H7 (cell line): ENCODE measurements around the gene MAN2B1. TPM values are rescaled to one million over a fixed set of nuclear protein-coding genes. Genes with fewer than 3 reads are reported as not detected.
"Not testable (repeated sequence)": the region's sequence is repeated elsewhere in the genome, so short reads cannot be mapped to it uniquely, and the experiment has no call there.

Experiments
- DNase-seq: peaks from one replicate; pipeline ENCODE4 v3.0.0; 2012
- H3K27me3 ChIP-seq: 2 replicates; pipeline ENCODE4 v1.6.0; 2011; ENCODE audit warnings: mild to moderate bottlenecking, low read length; ENCODE audit not compliant: control insufficient read depth, insufficient read depth
- H3K36me3 ChIP-seq: replicated peaks from 2 replicates; pipeline ENCODE4 v1.5.1; 2011; ENCODE audit warnings: low read length; ENCODE audit not compliant: control insufficient read depth, insufficient read depth
- H3K4me3 ChIP-seq: 2 replicates; pipeline ENCODE4 v1.5.1; 2011; ENCODE audit warnings: low read depth, mild to moderate bottlenecking, control low read depth, low read length, moderate library complexity; ENCODE audit not compliant: insufficient read depth
- total RNA-seq: library from RNA; depleted of rRNA; stranded (reverse); fragments of >200 nt; shearing (Covaris generic); gene quantifications from 2 replicates; pipeline ENCODE4 v1.2.3, GENCODE V29; 2014

MAN2B1 gene
- total RNA-seq, 1 experiment from 2014 or later: 58.4 TPM

GRCh38 chr19:12657966-12658365 is 8.6 kb downstream of the MAN2B1 start:
- no peaks in the 10 kb centered on the region for H3K27me3 ChIP-seq
- peaks cover 17% of the 10 kb centered on the region for H3K36me3 ChIP-seq
- no peak overlapping the region for H3K4me3 ChIP-seq
- no peak for DNase-seq

DNA sequence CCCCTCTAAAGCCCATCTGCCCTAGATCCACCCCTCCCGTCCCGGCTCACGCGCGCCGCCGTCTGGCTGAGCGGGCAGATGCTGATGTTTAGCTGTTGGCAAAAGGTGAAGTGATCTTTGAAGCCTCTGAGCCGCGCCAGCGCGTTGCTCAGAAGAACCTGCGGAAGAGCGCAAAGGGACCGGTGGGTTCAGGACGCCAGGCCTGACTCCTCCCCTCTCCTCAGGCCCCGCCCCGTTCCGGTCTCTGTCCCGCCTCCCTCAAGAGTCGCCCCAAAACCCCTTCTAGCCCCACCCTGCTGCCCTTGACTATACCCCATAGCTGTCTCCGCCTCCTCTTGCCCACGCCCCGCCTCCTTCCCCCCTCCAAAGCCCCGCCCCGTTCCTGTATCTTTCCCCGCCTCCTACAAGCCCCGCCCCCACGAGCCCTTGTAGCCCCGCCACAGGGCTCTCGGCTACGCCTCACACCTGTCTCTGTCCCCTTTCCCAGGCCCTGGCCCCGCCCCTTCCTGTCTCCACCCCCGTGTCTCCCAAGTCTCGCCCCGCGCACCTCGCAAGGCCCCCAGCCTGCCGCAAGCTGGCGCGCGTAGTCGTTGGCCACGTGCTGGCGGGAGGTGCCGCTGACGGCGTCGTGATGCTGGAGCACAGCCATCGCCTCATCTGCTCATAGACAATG is 9.5 kb downstream of the MAN2B1 start:
- H3K4me3 ChIP-seq: peak overlapping the region; percentile 12
- peaks cover 17% of the 10 kb centered on the region for H3K36me3 ChIP-seq
- DNase-seq: peak; percentile 99
- no peaks in the 10 kb centered on the region for H3K27me3 ChIP-seq

GRCh38 chr19:12655546-12655945 is 11.0 kb downstream of the MAN2B1 start:
- DNase-seq: no peak
- H3K4me3 ChIP-seq: no peak overlapping the region
- no peaks in the 10 kb centered on the region for H3K27me3 ChIP-seq
- peaks cover 11% of the 10 kb centered on the region for H3K36me3 ChIP-seq

DNA sequence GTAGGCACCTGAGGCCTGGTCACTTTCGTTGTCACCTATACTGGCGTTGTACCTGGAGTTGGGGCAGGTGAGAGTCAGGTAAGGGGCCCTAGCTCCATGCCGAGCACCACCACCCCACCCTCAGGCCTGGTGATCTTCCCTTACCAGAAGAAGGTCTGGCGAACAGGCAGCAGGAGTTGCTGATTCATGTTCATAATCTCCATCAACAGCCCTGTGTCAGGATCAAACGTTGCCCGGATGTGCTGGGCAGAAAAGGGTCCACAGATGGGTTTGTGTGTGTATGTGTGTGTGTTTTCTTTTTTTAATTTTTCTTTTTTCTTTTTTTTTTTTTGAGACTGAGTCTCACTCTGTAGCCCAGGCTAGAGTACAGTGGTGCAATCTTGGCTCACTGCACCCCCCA is 14.3 kb downstream of the MAN2B1 start:
- DNase-seq: no peak
- no peaks in the 10 kb centered on the region; the same call in 1 of the 2 replicates for H3K27me3 ChIP-seq
- H3K4me3 ChIP-seq: no peak overlapping the region
- H3K36me3 ChIP-seq: peaks cover 11% of the 10 kb centered on the region

- DNase-seq: no peak
- H3K36me3 ChIP-seq: peaks cover 1% of the 10 kb centered on the region
- H3K27me3 ChIP-seq: no peaks in the 10 kb centered on the region; the same call in 1 of the 2 replicates
- no peak overlapping the region for H3K4me3 ChIP-seq
Measured at GRCh38 chr19:12649941-12650340, 16.6 kb downstream of the MAN2B1 start.

- no peaks in the 10 kb centered on the region; the same call in 1 of the 2 replicates for H3K36me3 ChIP-seq
- no peaks in the 10 kb centered on the region; the same call in 1 of the 2 replicates for H3K27me3 ChIP-seq
- DNase-seq: peak; percentile 89
- peak overlapping the region; percentile 41 for H3K4me3 ChIP-seq
Measured at GRCh38 chr19:12648088-12648487, 18.5 kb downstream of the MAN2B1 start.

- peak overlapping the region; percentile 41 for H3K4me3 ChIP-seq
- no peaks in the 10 kb centered on the region; the same call in 1 of the 2 replicates for H3K36me3 ChIP-seq
- peak; percentile 97 for DNase-seq
- H3K27me3 ChIP-seq: no peaks in the 10 kb centered on the region; the same call in 1 of the 2 replicates
Measured at GRCh38 chr19:12647490-12648071, 19.0 kb downstream of the MAN2B1 start.

DNA sequence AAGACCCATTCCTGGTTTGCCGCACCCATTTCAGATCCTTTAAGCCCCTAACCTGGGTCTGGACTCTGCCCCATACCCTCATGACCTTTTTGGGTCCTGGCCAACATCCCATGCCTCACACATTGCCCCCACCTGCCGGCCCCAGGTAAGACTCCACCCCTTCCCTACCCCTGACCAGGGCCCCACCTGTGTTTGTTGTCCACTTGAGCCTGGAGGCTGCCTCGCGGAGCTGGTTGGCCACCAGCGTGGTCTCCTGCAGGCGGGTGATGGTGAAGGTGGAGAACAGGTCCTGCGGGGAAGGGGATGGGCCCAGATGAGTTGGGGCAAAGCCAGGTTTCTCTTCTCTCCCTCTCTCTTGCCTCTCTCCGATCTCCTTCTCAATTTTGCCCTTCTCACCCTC is 19.5 kb downstream of the MAN2B1 start:
- Histone ChIP-seq H3K27me3 (no peaks in the 10 kb centered on the region; the same call in 1 of the 2 replicates), H3K36me3 (no peaks in the 10 kb centered on the region), H3K4me3 (no peak overlapping the region)
- DNase-seq: no peak

DNA sequence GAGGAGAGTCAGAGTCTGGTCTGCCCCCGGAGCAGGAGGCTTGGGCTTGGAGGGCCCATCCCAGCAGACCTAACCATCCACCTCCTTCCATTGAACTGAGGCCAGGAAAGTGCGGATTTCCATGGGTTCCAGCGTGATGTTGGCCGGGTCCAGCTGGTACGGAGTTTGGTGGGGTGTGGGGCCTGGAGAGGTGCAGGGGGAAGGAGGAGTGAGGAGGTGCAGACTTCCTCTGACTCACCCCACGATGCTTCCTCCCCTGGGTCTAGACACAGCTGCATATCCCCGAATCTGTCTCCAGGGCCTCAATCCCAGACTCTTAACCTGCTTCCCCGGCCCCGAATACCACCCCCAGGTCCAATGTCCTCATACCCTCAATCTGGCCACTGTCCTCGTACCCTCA is 20.0 kb downstream of the MAN2B1 start:
- Histone ChIP-seq H3K4me3 (no peak overlapping the region), H3K27me3 (no peaks in the 10 kb centered on the region; the same call in 1 of the 2 replicates), H3K36me3 (no peaks in the 10 kb centered on the region)
- no peak for DNase-seq

DNA sequence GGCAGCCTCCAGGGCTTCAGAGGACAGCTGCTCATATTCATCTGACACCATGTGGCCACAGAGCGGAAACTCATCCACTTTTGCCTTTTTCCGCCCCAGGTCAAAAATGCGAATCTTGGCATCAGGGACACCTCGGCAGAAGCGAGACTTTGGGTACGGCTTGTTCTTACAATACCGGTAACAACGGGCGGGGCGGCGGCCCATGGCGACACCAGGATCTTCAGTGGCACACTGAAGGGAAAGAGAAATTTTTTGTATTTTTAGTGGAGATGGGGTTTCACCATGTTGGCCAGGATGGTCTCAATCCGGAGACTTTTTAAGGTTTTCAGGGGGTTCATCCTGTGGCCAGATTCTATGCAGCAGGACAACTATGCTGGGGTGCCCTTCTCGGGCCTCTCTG is 22.8 kb downstream of the MAN2B1 start:
- DNase-seq, H3K4me3 ChIP-seq, H3K36me3 ChIP-seq, H3K27me3 ChIP-seq: not testable (repeated sequence)

- no peaks in the 10 kb centered on the region for H3K36me3 ChIP-seq
- H3K4me3 ChIP-seq: no peak overlapping the region
- no peak for DNase-seq
- peaks cover 3% of the 10 kb centered on the region; the same call in 1 of the 2 replicates for H3K27me3 ChIP-seq
Measured at GRCh38 chr19:12642506-12642905, 24.0 kb downstream of the MAN2B1 start.

GRCh38 chr19:12641456-12641855 is 25.1 kb downstream of the MAN2B1 start:
- Histone ChIP-seq H3K27me3 (peaks cover 3% of the 10 kb centered on the region; the same call in 1 of the 2 replicates), H3K36me3 (no peaks in the 10 kb centered on the region), H3K4me3 (no peak overlapping the region)
- DNase-seq: no peak

GRCh38 chr19:12639901-12640613 is 26.5 kb downstream of the MAN2B1 start:
- H3K4me3 ChIP-seq: peak overlapping the region; percentile 20
- H3K36me3 ChIP-seq: no peaks in the 10 kb centered on the region
- H3K27me3 ChIP-seq: peaks cover 3% of the 10 kb centered on the region; the same call in 1 of the 2 replicates
- DNase-seq: peak; percentile 95

- Histone ChIP-seq H3K4me3 (no peak overlapping the region), H3K27me3 (peaks cover 3% of the 10 kb centered on the region; the same call in 1 of the 2 replicates), H3K36me3 (no peaks in the 10 kb centered on the region)
- no peak for DNase-seq
Measured at GRCh38 chr19:12638611-12639182, 27.8 kb downstream of the MAN2B1 start.
